ENCODE results near the gene MPRIP.
"Not testable (repeated sequence)": the region's sequence is repeated elsewhere in the genome, so short reads cannot be mapped to it uniquely, and the experiment has no call there.

The MPRIP gene

GRCh38 chr17:17013828-17014747 is 28.2 kb upstream of the MPRIP start:
- POLR2A ChIA-PET (ENCODE audit: low non-redundant PET); CTCF ChIA-PET; DNase-seq (ENCODE audit: low spot score): not testable (repeated sequence)
- H3K27ac ChIP-seq, result peak overlapping the region; percentile 82

GRCh38 chr17:17014748-17015124 is 27.5 kb upstream of the MPRIP start:
- POLR2A ChIA-PET (ENCODE audit: low non-redundant PET), result interaction anchor here (1.0 kb wide), 1 partner anchor 48 kb away, joined by 4 read pairs; no protein-coding TSS in a partner anchor
- H3K27ac ChIP-seq, result peak overlapping the region; percentile 82
- peak; percentile 69 for DNase-seq (ENCODE audit: low spot score)

DNA sequence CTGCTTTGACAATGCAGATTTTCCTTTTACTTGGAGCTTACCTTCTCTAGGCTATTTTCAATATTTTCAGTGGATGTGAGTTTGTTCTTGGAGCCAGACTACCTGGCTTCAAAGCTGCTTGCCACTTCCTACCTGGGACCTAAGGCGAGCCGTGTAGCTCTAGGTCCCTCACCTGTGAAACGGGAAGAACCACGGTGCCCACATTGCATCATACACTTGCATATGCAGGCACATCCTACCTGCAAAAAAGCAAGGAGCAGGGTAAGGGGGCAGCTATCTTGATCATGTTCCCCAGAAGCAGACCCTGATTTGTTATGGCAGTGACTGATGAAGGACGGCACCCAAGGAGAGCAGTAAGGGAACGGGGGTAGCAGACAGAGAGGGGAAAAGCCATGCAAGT is 27.0 kb upstream of the MPRIP start:
- ChIA-PET POLR2A (ENCODE audit: low non-redundant PET) (interaction anchor here (1.0 kb wide), 1 partner anchor 48 kb away, joined by 4 read pairs; no protein-coding TSS in a partner anchor), CTCF (no interaction called here)
- no peak for DNase-seq (ENCODE audit: low spot score)
- H3K27ac ChIP-seq, result peak overlapping the region; percentile 82
- TF ChIP-seq, protein P1, sequence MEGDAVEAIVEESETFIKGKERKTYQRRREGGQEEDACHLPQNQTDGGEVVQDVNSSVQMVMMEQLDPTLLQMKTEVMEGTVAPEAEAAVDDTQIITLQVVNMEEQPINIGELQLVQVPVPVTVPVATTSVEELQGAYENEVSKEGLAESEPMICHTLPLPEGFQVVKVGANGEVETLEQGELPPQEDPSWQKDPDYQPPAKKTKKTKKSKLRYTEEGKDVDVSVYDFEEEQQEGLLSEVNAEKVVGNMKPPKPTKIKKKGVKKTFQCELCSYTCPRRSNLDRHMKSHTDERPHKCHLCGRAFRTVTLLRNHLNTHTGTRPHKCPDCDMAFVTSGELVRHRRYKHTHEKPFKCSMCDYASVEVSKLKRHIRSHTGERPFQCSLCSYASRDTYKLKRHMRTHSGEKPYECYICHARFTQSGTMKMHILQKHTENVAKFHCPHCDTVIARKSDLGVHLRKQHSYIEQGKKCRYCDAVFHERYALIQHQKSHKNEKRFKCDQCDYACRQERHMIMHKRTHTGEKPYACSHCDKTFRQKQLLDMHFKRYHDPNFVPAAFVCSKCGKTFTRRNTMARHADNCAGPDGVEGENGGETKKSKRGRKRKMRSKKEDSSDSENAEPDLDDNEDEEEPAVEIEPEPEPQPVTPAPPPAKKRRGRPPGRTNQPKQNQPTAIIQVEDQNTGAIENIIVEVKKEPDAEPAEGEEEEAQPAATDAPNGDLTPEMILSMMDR (conservative IDR thresholded peaks at IDR 0.05; ENCODE audit: low read depth), result no peak

More at GRCh38 chr17:17014748-17015124, 27.5 kb upstream of the MPRIP start:
- CTCF ChIA-PET, result not testable (repeated sequence)

- H3K27ac ChIP-seq, result peak overlapping the region; percentile 53
- CTCF ChIA-PET; POLR2A ChIA-PET (ENCODE audit: low non-redundant PET); DNase-seq (ENCODE audit: low spot score): not testable (repeated sequence)
Observed at GRCh38 chr17:17016199-17017197, 25.8 kb upstream of the MPRIP start.

DNA sequence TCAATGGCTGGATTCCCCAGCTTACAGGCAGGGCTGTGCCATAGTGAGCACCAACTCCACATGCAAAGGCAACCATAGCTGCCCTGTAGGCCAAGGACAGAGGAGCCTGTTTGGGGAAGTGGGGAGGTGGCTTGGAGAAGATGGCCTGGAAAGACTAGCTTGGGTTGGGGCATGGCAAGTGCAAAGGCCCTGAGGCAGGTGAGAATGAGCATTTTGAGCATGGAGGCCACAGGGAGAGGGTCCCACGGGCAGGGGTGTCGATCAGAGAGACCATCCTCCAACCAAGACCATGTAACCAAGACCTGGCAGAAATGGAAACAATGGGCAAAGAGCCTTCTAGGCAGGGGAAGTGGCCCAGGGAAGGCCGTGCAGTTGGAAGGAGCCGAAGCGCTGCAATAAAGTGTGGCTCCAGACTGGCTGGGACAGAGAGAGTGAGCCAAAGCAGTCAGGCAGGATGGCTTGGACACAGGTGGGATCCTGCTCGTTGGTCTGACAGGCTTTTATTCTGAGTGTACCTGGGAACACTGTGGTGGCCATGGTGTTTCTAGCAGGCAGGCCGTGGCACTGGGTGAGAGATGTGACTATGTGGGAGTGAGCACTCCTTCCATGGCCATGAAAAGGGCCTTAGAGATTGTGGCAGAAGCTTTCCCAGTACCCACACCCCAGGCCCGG is 24.8 kb upstream of the MPRIP start:
- H3K27ac ChIP-seq, result peak overlapping the region; percentile 53
- no peak for DNase-seq (ENCODE audit: low spot score)
- ChIA-PET CTCF (no interaction called here), POLR2A (ENCODE audit: low non-redundant PET) (no interaction called here)
- TF ChIP-seq, protein P1 (conservative IDR thresholded peaks at IDR 0.05; ENCODE audit: low read depth), result no peak

DNA sequence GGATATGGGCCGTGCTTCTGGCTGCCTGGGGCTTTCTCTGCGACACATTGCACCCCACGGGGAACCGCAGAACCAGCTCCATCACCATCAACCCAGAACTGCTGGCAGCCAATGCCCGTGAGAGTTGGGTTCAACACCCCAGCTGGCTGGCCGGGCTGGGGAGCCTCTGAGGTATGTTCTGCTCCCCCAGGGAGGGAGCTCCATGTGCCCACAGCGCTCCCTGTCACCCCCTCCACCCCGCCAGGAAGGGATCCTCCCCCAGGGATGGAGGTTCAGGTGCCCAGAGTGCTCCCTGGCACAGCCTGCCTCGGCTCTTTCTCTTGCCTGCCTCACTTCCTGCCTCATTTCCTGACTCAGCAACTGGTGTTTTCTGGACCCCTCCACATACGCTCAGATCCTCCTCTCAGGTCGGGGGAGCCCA is 24.2 kb upstream of the MPRIP start:
- TF ChIP-seq, protein P1 (conservative IDR thresholded peaks at IDR 0.05; ENCODE audit: low read depth), result no peak
- POLR2A ChIA-PET (ENCODE audit: low non-redundant PET), result no interaction called here
- peak overlapping the region; percentile 53; the same call in 1 of the 2 replicates for H3K27ac ChIP-seq
- CTCF ChIA-PET, result no interaction called here
- no peak for DNase-seq (ENCODE audit: low spot score)

DNA sequence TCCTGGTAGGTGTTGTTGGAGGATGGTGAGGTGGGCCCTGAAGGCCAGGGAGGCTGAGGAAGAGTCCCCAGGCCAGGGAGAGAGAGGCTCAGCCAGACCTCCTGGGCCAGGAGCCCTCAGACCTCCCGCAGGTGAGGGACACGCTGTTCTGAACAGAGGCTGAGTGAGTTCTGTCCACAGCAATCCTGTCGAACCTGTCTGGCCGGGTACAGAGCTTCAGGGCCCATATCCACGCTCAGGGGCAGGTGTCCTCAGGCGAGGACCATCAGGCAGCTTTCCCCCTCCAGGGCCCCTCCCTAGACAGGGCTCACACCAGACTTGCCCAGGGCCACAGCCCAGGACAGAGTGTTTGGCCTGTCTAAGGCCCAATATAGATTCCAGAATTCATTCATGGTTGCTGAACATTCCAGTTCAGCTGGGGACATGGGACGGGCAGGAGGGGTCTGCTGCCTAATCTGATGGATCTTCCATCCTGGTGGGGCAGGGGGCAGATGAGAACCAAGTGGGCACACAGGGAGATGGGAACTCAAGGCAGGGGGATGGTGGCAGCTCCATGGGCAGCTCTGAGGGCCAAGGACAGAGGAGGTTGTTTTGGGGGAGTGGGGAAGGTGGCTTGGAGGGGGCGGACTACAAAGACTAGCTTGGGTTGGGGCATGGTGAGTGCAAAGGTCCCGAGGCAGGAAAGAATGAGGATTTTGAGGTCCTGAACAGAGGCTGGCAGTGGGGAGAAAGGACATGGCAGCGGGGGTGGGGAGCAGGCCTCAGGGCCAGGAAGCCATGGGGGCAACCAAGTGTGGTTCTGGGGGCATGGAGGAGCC is 23.4 kb upstream of the MPRIP start:
- peak; percentile 36 for DNase-seq (ENCODE audit: low spot score)
- TF ChIP-seq, protein P1 (conservative IDR thresholded peaks at IDR 0.05; ENCODE audit: low read depth), result no peak
- ChIA-PET CTCF (interaction anchor here (0.6 kb wide), 1 partner anchor 767 kb away, joined by 3 read pairs; no protein-coding TSS in a partner anchor), POLR2A (ENCODE audit: low non-redundant PET) (interaction anchor here (0.7 kb wide), 1 partner anchor 9 kb away, joined by 3 read pairs; no protein-coding TSS in a partner anchor)
- H3K27ac ChIP-seq, result peak overlapping the region; percentile 53
